ENCODE measurements around the gene TMEM131L.

The TMEM131L gene

DNA sequence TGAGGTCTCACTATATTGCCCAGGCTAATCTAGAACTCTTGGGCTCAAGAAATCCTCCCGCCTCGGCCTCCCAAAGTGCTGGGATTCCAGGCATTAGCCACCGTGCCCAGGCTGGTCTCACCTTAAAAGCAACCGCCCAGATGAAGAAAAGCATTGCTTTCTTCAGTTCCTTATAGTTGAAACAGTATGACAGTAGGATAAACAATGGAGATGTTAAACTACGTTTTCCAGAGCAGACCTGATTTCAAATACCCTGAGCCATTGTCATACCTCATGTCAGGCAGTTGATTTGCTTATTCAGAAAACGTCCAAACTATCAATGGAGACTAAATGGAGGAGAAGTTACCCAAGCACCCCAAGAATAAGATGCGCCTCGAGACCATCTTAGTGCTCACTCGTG lies 26.3 kb upstream of the TMEM131L start:
- Histone ChIP-seq H3K9me3 (no peaks in the 10 kb centered on the region), H3K27me3 (no peaks in the 10 kb centered on the region), H3K4me1 (peaks cover 0 to 8% (median 0%) of the 10 kb centered on the region in 4 donors), H3K4me3 (no peak overlapping the region), H3K27ac (no peak overlapping the region), H3K36me3 (no peaks in the 10 kb centered on the region)
- DNase-seq, result no peak
- TF ChIP-seq, protein P1, sequence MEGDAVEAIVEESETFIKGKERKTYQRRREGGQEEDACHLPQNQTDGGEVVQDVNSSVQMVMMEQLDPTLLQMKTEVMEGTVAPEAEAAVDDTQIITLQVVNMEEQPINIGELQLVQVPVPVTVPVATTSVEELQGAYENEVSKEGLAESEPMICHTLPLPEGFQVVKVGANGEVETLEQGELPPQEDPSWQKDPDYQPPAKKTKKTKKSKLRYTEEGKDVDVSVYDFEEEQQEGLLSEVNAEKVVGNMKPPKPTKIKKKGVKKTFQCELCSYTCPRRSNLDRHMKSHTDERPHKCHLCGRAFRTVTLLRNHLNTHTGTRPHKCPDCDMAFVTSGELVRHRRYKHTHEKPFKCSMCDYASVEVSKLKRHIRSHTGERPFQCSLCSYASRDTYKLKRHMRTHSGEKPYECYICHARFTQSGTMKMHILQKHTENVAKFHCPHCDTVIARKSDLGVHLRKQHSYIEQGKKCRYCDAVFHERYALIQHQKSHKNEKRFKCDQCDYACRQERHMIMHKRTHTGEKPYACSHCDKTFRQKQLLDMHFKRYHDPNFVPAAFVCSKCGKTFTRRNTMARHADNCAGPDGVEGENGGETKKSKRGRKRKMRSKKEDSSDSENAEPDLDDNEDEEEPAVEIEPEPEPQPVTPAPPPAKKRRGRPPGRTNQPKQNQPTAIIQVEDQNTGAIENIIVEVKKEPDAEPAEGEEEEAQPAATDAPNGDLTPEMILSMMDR (IDR thresholded peaks at IDR 0.05), result no peak
- intact Hi-C loops (cut with DNase I; ENCODE audit: low total_unique reads), result no loop called here

DNA sequence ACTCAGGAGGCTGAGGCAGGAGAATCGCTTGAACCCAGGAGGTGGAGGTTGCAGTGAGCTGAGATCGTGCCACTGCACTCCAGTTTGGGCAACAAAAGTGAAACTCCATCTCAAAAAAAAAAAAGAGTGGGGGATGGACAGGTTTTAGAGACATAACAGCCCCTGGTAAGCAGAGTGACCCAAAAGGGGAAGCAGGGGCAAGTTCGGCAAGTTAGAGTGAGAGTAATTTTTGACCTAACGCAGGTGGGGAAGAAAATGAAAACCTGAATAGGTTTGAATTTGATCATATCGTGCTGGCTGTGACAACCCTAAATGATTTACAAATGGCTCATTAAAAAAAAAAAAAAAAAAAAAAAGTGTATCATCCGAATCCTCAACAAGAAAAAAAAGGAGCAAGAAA lies 25.7 kb upstream of the TMEM131L start:
- Histone ChIP-seq H3K4me1 (peaks cover 0 to 8% (median 0%) of the 10 kb centered on the region in 4 donors), H3K9me3 (no peaks in the 10 kb centered on the region), H3K27me3 (no peaks in the 10 kb centered on the region), H3K36me3 (no peaks in the 10 kb centered on the region), H3K27ac (no peak overlapping the region), H3K4me3 (no peak overlapping the region)
- intact Hi-C loops (cut with DNase I; ENCODE audit: low total_unique reads), result no loop called here
- DNase-seq, result no peak
- TF ChIP-seq, protein P1 (IDR thresholded peaks at IDR 0.05), result no peak

DNA sequence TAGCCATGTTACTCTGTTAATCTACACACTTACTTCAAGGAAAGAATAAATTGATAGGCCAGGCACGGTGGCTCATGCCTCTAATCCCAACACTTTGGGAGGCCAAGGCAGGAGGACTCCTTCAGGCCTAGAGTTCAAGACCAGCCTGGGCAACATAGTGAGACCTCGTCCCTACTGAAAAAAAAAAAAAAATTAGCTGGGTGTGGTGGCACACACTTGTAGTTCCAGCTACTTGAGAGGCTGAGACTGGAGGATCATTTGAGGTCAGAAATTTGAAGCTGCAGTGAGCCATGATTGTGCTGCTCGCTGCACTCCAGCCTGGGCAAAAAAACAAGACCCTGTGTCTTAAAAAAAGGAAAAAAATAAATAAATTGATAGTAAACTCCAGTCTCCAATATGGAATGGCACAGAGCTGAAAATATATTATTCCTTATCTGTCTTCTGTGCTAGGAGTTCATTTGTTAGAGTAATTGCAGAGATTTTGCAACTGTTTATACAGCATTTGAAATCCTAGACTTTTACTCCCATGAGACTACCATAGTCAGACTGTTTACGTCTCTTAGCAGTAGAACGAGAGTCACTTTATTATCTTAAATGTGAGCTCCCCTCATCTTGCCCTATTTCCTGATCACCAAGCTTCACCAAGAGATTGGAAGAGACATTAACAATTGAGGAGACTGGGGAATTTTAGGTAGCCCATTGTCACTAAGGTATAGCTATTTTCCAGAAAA lies 18.8 kb upstream of the TMEM131L start:
- Histone ChIP-seq H3K9me3 (no peaks in the 10 kb centered on the region), H3K4me3 (peak overlapping the region; percentile 14 to 32), H3K27me3 (no peaks in the 10 kb centered on the region), H3K27ac (peak overlapping the region; percentile 67 to 78), H3K36me3 (no peaks in the 10 kb centered on the region), H3K4me1 (peaks cover 0 to 48% (median 14%) of the 10 kb centered on the region in 4 donors)
- intact Hi-C loops (cut with DNase I; ENCODE audit: low total_unique reads), result no loop called here
- no peak for DNase-seq
- TF ChIP-seq, protein P1 (IDR thresholded peaks at IDR 0.05), result no peak

DNA sequence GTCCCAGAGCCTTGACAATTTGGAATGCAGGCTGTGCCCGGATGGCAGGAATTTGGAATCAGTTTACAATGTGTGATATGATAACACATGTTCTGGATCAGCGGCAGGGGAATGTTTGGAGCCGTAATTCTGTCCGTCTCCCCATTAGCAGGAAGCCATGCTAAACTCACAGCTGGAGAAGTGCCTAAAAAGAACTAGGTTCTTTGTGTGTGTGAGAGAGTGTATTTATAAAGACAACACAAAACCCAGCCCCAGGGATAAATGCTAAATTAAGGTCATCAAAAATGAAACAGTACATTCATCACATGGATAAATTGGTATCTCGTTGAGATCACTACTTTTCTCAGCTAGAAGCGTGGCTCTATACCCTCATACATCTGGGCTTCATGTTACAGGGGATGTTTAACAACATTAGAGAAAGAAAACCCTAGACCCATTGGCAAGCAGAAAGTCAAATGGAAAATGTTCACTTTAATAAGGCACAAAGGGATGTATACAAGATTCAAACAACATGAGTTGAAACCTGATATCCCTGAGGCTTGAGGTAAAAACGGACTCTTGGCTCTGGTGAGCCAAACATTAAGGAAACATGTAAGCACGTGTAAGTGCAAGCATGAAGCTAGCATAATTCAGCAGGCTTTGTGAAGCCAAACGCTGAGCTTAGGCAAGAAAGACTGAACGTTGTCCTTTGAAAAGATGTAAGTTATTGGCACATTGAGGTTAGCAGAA lies 18.0 kb upstream of the TMEM131L start:
- H3K27ac ChIP-seq, result peak overlapping the region; percentile 67 to 78
- TF ChIP-seq, protein P1 (IDR thresholded peaks at IDR 0.05), result no peak
- no peaks in the 10 kb centered on the region for H3K36me3 ChIP-seq
- H3K4me3 ChIP-seq, result peak overlapping the region; percentile 14 to 32
- H3K4me1 ChIP-seq, result peaks cover 0 to 50% (median 14%) of the 10 kb centered on the region in 4 donors
- no peaks in the 10 kb centered on the region for H3K27me3 ChIP-seq
- intact Hi-C loops (cut with DNase I; ENCODE audit: low total_unique reads), result no loop called here
- DNase-seq, result no peak
- H3K9me3 ChIP-seq, result no peaks in the 10 kb centered on the region

DNA sequence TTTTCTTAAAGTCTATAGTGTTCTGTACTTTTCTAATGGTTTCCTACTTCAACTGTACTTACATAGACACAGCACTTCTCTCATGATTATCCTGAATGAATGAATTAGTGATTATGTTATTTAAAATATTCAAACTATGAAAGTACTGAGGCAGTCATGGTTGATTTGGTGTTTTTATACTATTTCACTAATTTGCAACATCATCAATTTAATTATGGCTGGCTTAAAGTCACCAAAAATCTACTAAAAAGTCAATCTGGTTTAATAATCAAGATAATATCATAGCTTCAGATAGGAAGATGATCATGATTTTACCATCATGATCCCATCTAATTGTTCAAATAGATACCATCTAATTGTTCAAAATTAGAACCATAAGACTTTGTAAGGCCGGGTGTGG lies 16.8 kb upstream of the TMEM131L start:
- Histone ChIP-seq H3K4me3 (no peak overlapping the region), H3K4me1 (peaks cover 0 to 50% (median 14%) of the 10 kb centered on the region in 4 donors), H3K27me3 (no peaks in the 10 kb centered on the region), H3K9me3 (no peaks in the 10 kb centered on the region), H3K27ac (peak overlapping the region in 1 of 2 donors; percentile 78), H3K36me3 (no peaks in the 10 kb centered on the region)
- TF ChIP-seq, protein P1 (IDR thresholded peaks at IDR 0.05), result no peak
- intact Hi-C loops (cut with DNase I; ENCODE audit: low total_unique reads), result no loop called here
- no peak for DNase-seq
